Renal cortical epithelial cell (primary cell): ENCODE results near the gene CCDC7. TPM values are rescaled to one million over a fixed set of nuclear protein-coding genes. Genes with fewer than 3 reads are reported as not detected.
"Not testable (repeated sequence)": the region's sequence is repeated elsewhere in the genome, so short reads cannot be mapped to it uniquely, and the experiment has no call there.

Source experiments
- DNase-seq: peaks from one replicate; pipeline ENCODE4 v3.0.0-alpha.2; 2011; ENCODE audit warnings: low read depth
- total RNA-seq: library from RNA; depleted of rRNA; stranded (reverse); fragments of >200 nt; gene quantifications from 2 replicates; pipeline ENCODE4 v1.2.3, GENCODE V29; 2014

The CCDC7 gene
- total RNA-seq, 1 donor from 2014 or later: 14.5 TPM

- no peak for DNase-seq
Measured at GRCh38 chr10:32454148-32454547, 8.2 kb downstream of the CCDC7 start.

GRCh38 chr10:32459051-32459698 lies 13.2 kb downstream of the CCDC7 start:
- no peak for DNase-seq

GRCh38 chr10:32461203-32461602 lies 15.3 kb downstream of the CCDC7 start:
- no peak for DNase-seq

GRCh38 chr10:32471232-32471631 lies 25.3 kb downstream of the CCDC7 start:
- no peak for DNase-seq

- DNase-seq: no peak
Measured at GRCh38 chr10:32477499-32477898, 31.6 kb downstream of the CCDC7 start.

GRCh38 chr10:32481606-32482005 lies 35.7 kb downstream of the CCDC7 start:
- DNase-seq: no peak

- not testable (repeated sequence) for DNase-seq
Measured at GRCh38 chr10:32483019-32483502, 37.1 kb downstream of the CCDC7 start.

- not testable (repeated sequence) for DNase-seq
Measured at GRCh38 chr10:32488038-32488437, 42.1 kb downstream of the CCDC7 start.

GRCh38 chr10:32489158-32489557 lies 43.2 kb downstream of the CCDC7 start:
- no peak for DNase-seq

- DNase-seq: no peak
Measured at GRCh38 chr10:32489901-32490300, 44.0 kb downstream of the CCDC7 start.

- DNase-seq: not testable (repeated sequence)
Measured at GRCh38 chr10:32494562-32494961, 48.6 kb downstream of the CCDC7 start.

- not testable (repeated sequence) for DNase-seq
Measured at GRCh38 chr10:32500136-32500535, 54.2 kb downstream of the CCDC7 start.

GRCh38 chr10:32501906-32502305 lies 56.0 kb downstream of the CCDC7 start:
- no peak for DNase-seq

GRCh38 chr10:32505762-32506420 lies 60.0 kb downstream of the CCDC7 start:
- not testable (repeated sequence) for DNase-seq

GRCh38 chr10:32511599-32511998 lies 65.7 kb downstream of the CCDC7 start:
- no peak for DNase-seq

- no peak for DNase-seq
Measured at GRCh38 chr10:32516567-32517495, 70.9 kb downstream of the CCDC7 start.

GRCh38 chr10:32530231-32530630 lies 84.3 kb downstream of the CCDC7 start:
- no peak for DNase-seq

GRCh38 chr10:32538256-32538655 lies 92.3 kb downstream of the CCDC7 start:
- no peak for DNase-seq

GRCh38 chr10:32540691-32541470 lies 94.9 kb downstream of the CCDC7 start:
- DNase-seq: no peak

GRCh38 chr10:32548208-32548607 lies 102.3 kb downstream of the CCDC7 start:
- DNase-seq: no peak

GRCh38 chr10:32556783-32557395 lies 110.9 kb downstream of the CCDC7 start:
- DNase-seq: no peak
